GM12864 (cell line): ENCODE measurements around the gene ELF5.

Experiments
- DNase-seq: peaks from one replicate; pipeline ENCODE4 v3.0.0-alpha.2; 2011; ENCODE audit warnings: low read depth
- H3K4me3 ChIP-seq: 2 replicates; pipeline ENCODE4 v1.5.1; 2011; ENCODE audit warnings: mild to moderate bottlenecking, low read depth, low read length, control low read depth
- TF ChIP-seq, protein P1 (sequence below): IDR thresholded peaks from 2 replicates; pipeline ENCODE4 v1.5.1; 2011; ENCODE audit warnings: low read depth, mild to moderate bottlenecking, moderate library complexity, low read length, control low read depth, inconsistent platforms; ENCODE audit errors: missing control alignments

ELF5 gene

DNA sequence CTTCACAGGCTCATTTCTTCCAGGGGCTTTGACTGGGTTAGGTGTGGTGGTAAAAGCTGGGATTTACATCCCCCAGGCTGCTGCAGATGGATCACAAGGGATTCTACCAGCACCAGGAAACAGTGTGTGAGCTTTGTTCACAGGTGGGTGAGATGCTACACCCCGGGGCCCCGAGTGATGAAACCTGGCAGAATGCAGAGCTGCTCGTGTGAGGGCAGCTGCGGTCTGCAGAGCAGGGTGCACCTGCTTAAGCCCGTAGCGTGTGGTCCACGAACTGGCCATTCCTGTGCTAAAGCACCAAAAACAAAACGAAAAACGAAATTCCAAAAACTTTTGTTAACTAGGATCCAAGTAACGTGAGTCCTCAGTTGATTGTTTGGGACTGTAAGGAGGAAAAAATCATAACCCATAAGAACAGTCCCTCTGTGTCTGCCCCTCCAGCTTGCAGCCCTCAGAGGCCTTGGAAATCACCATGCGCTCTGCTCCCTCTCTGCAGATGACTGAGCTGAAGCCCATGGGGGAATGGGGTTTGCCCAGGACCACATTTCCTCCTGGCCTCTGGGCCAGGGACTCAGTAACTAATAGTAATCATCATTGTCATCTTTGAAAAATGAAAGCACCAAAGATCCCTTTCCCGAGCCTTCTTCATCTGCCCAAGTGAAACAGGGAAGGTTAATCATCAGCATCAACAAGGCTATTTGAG lies 24.6 kb downstream of the ELF5 start:
- DNase-seq = no peak
- no peak overlapping the region for H3K4me3 ChIP-seq
- TF ChIP-seq, protein P1, sequence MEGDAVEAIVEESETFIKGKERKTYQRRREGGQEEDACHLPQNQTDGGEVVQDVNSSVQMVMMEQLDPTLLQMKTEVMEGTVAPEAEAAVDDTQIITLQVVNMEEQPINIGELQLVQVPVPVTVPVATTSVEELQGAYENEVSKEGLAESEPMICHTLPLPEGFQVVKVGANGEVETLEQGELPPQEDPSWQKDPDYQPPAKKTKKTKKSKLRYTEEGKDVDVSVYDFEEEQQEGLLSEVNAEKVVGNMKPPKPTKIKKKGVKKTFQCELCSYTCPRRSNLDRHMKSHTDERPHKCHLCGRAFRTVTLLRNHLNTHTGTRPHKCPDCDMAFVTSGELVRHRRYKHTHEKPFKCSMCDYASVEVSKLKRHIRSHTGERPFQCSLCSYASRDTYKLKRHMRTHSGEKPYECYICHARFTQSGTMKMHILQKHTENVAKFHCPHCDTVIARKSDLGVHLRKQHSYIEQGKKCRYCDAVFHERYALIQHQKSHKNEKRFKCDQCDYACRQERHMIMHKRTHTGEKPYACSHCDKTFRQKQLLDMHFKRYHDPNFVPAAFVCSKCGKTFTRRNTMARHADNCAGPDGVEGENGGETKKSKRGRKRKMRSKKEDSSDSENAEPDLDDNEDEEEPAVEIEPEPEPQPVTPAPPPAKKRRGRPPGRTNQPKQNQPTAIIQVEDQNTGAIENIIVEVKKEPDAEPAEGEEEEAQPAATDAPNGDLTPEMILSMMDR = no peak

DNA sequence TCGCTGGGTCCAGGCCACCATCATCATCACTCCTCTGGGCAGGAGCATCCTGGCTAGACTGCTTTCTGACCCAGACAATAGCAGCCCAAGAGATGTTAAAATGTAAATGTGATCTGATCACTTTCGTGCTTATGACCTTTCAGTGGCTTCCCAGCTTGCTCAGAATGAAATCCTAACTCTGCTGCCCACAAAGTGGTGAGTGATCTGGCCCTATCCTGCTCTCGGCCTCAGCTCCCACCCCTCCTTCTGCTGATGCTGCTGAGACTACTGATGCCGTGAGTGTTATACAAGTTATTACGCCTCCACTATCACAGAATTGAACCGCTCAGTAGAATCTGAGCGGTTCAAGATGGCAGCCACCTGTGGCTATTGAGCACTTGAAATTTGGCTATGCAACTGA lies 26.2 kb downstream of the ELF5 start:
- no peak overlapping the region for H3K4me3 ChIP-seq
- TF ChIP-seq, protein P1 = no peak
- DNase-seq = no peak

DNA sequence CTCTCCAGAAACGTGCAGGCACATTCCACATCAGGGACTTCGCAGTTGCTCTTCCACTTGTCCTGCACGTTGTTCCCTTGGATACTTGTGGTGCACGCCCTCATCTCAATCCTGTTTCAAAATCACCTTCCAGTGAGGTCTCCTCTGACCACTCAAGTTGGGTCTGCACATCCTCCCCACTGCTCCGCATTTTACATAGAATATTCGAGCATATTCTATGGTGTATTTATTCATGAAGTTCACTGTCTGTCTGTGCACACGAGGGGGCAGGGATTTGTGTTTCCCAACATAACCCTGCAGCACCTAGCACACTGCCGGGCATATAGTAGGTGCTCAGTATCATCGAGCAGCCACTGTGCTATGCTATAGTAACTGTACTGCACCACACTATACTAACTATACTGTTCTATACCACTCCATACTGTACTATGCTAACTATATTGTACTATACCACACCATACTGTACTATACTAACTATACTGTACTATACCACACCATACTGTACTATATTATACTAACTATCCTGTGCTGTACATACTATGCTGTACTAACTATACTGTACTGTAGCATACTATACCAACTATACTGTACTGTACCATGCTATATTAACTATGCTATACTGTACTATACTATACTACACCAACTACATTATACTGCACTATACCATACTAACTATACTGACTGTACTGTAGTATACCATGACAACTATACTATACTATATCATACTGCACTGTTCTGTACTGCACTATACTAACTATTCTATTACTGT lies 30.3 kb downstream of the ELF5 start:
- TF ChIP-seq, protein P1 = no peak
- H3K4me3 ChIP-seq = no peak overlapping the region
- DNase-seq = no peak

DNA sequence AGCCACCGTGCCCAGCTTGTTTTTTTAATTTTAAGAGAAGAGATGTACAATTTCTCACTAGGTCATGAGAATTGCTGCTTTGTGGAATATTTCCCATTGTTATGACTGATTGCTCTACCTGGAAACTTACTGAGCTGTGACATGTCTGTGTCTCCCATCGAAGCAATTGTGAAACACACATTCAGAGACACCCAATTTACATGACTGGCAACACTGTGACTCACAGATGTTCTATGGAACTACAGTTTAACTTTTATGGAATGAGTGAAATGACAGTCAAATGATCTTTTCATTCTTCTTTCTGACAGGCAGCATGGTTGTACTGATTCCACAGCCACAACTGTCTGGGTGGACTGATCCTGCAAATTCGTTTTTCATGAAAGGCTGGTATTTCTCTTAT lies 32.3 kb downstream of the ELF5 start:
- TF ChIP-seq, protein P1 = no peak
- no peak overlapping the region for H3K4me3 ChIP-seq
- no peak for DNase-seq

DNA sequence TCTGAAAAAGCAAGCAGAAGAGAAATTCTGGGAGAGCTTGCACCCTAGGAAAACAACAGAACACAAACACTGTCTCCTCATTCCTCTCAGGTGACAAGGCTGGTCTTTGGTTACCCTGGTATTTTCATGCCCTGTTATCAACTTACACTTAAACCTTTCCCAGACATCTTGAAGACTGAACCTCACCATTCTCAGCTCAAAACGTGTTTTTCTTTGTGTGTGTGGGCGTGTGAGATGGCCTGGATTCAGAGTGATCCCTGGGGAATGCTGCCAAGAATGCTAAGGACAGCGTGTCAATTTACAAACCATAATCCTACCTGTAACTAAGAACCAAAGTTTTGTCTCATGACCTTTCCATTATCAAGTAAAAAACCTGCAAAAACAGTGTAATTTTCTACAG lies 33.3 kb downstream of the ELF5 start:
- DNase-seq = no peak
- TF ChIP-seq, protein P1 = no peak
- H3K4me3 ChIP-seq = no peak overlapping the region

DNA sequence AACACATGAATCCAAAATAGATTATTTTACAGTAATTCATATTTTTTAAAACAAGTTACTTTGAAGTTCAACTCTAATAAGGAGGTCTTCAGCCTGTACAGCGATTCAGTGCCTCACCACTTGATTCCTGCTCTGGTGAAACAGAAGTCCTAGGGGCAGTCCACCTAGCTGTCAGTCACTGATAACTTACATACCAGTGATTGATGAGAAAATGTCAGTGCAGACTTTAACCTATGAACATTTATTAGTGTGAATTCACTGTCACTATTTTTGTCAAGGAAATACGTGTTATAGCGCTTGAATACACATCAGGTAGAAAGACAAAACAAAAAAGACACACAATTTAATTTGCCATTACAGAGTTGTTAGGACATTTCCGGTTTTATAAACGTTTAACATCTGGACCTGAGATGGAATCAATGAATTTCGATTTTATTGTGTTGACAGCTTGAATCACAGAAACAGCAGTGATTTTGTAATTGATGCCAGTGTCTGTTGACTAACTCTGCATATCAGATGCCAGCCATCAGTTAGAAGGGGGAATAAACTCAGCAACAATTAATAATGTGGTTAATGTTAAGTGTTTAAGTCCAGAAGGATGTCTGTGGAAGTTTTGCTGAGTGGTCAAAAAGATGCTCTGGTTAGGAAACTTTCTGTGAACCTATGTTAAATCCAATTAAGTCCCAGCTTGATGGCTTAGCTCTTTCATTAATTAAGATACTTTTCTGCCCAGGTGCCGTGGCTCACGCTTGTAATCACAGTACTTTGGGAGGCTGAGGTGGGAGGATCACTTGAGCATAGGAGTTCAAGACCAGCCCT lies 34.5 kb downstream of the ELF5 start:
- no peak for DNase-seq
- TF ChIP-seq, protein P1 = no peak

More for the DNA sequence above, 34.5 kb downstream of the ELF5 start:
- H3K4me3 ChIP-seq = no peak overlapping the region
